ENCODE data around the gene RAB1B.

Gene RAB1B

GRCh38 chr11:66268244-66268951 is at the start of gene RAB1B:
RAB1B (plus strand) TSS chr11:66268639; CDS start chr11:66268680, 41 bp downstream.
- DNase-seq (ENCODE audit: low read depth) = peak; percentile 100

DNA sequence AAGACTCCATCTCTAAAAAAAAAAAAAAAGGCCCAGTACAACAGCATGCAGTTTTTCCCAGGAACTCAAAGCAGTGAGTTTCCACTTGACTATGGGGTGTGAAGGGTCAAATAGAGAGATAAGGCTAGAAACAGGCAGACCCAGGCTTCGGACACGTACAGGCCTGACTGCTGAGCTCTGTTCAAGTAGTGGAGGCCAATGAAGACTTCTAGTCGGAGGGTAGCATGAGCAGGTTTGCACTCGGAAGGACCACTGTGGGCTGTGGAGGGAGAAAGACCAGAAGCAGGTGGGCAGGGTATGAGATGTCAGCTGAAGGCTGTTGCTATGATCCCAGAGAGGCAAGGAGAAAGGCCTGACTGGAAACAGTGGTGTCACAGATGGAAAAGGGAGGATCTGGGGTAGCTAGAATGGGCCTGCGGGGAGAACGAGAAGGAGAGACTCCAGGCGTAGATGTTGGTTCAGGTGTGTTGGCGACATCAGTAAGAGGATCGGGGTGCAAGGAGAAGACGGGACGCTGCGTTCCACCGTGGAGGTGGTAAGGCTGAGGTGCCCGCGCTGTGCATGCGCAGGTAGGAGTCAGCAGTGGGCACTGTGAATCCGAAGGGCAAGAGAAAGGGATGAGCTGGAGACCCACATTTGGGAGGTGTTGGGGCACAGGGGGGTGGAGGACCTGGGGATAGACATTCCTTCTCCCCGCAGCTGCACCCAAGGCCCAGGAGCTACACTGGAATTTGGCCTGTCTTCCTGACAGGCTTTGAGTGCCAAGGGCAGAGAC is 49.4 kb upstream of the RAB1B start:
- DNase-seq (ENCODE audit: low read depth) = no peak

DNA sequence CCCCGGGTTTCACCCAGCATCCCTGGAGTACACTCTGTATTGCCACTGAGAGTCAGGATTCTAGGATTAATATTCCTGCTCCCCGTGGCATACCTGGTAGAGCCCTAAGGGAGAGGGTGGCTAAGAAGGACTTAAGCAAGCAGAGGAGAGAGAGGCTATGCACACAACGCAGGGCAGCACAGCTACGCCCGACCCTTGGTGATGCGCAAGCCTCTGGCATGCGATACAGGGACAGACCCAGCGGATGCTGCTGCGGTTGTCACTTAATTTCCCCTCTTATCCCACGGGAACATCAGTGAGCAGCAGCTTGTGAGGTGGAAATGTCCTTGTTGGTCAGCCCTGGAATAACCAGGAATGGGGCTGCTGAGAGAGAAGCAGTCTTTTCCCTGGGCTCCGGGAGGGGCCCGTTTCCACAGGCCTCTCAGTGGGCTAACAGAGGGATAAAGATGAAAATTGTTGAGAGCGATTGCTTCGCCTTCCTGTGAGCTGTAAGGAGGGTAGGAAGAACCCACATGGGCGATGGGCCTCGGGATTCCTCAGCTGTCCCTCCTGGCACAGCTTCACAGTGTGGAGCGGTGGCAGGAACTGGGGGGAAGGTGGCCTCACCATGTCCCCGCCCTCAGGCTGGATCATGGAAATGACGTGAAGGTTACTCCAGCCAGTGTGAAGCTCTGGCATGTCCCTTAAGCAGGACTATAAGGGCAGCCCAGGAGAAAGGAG is 48.4 kb upstream of the RAB1B start:
- no peak for DNase-seq (ENCODE audit: low read depth)

DNA sequence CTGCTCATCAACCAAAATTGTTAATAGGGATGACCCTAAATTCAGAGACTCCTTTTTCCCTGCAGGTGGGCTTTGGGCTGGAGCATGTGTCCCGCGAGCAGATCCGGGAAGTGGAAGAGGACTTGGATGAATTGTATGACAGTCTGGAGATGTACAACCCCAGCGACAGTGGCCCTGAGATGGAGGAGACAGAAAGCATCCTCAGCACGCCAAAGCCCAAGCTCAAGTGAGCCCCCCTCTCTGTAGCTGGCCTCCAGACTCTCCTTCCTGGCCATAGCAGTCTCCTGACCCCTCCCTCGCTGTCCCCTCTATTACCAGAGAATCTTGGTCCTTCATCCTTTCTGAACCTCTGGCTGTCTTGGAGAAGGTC is 47.9 kb upstream of the RAB1B start:
- DNase-seq (ENCODE audit: low read depth) = no peak

DNA sequence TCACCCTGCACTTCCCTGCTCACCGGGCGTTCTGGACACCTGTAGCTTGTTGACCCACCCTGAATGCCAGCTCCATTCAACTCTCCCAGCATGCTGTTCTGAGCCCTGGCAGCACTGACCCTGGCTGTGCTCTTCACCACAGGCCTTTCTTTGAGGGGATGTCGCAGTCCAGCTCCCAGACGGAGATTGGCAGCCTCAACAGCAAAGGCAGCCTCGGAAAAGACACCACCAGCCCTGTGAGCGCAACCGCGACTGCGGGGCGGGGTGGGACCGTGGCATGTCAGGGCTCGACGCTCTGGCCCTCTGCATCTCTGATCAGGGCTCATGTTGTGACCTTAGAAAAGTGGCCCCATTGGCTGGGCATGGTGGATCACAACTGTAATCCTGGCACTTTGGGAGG is 47.4 kb upstream of the RAB1B start:
- no peak for DNase-seq (ENCODE audit: low read depth)

- DNase-seq (ENCODE audit: low read depth) = peak; percentile 33
These were observed 46.7 kb upstream of the RAB1B start for GRCh38 chr11:66221726-66222236.

GRCh38 chr11:66222358-66223149 is 45.9 kb upstream of the RAB1B start:
- peak; percentile 93 for DNase-seq (ENCODE audit: low read depth)

GRCh38 chr11:66224226-66224855 is 44.1 kb upstream of the RAB1B start:
- DNase-seq (ENCODE audit: low read depth) = no peak

- DNase-seq (ENCODE audit: low read depth) = no peak
These were observed 43.4 kb upstream of the RAB1B start for GRCh38 chr11:66225066-66225465.

DNA sequence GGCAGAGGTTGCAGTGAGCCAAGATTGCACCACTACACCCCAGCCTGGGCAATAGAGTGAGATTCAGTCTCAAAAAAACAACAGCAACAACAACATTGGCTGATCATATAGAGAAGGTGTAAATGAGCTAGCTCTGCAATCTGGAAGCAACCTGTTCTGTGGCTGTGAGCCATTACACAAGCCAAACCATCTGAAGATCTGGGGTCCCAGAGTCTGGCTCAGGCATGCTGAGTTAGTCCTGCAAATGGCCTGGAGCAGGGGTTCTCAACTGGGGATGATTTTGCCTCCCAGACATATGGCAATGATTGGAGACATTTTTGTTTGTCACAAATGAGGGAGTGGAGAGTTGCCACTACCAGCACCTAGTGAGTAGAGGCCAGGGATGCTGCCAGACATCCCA is 42.3 kb upstream of the RAB1B start:
- no peak for DNase-seq (ENCODE audit: low read depth)

- DNase-seq (ENCODE audit: low read depth) = no peak
These were observed 40.7 kb upstream of the RAB1B start for GRCh38 chr11:66227700-66228099.

- no peak for DNase-seq (ENCODE audit: low read depth)
These were observed 39.9 kb upstream of the RAB1B start for GRCh38 chr11:66228521-66228920.

DNA sequence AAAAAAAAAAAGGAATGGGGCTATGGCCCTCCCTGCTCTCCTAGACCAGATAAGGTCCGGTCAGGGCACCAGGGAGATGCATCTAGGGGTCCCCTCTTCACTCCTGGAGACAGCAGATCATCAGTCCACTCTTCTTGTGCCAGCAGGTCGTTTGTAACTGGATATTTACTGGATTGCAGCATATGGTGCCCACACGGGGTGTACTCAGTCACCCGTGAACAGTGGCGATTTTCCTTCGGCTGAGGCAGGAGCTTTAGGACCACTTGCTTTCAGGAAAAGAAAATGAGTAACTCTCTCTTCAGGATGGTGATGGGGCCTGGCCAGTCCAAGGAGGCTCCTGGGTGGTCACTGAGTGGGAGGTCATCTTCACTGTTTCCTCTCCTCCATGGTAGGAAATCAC is 38.3 kb upstream of the RAB1B start:
- no peak for DNase-seq (ENCODE audit: low read depth)

- no peak for DNase-seq (ENCODE audit: low read depth)
These were observed 37.5 kb upstream of the RAB1B start for GRCh38 chr11:66230978-66231377.

- DNase-seq (ENCODE audit: low read depth) = no peak
These were observed 36.9 kb upstream of the RAB1B start for GRCh38 chr11:66231561-66231960.

DNA sequence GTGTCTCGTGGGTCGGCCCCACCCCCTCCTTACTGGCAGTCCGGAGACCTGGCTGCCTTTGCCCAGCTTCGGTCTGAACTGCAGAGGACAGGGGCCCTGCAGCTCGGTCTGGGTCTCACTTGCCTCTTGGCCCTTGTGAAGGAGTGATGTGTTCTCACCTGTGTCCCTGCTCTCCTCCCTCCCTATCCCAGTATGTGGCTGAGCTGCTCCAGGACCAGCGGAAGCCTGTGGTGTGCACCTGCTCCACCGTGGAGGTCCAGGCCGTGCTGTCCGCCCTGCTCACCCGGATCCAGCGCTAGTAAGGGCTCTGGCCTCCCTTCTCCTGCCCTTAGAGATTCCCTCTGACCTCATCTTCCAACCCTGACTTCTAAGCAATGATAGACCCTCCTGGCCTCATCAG is 35.7 kb upstream of the RAB1B start:
- DNase-seq (ENCODE audit: low read depth) = no peak

DNA sequence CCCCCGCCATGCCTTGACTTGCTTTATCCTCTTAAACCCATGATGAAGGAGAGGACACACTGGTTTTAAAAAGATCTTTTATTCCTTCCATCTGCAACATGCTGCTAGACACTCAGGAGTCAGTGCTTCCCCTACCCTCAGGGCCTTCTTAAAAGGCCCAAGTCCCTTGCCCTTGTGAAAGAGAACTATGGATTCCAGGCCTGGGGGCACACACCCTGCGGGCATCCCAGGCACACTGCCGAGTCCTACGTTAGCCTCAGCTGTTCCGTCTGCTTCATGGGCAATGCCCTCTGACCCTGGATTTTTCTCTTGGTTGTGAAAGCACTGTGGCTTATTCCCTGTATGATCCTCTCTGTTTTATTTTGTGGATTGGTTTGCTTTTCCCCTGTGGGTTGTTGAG is 35.1 kb upstream of the RAB1B start:
- DNase-seq (ENCODE audit: low read depth) = no peak

DNA sequence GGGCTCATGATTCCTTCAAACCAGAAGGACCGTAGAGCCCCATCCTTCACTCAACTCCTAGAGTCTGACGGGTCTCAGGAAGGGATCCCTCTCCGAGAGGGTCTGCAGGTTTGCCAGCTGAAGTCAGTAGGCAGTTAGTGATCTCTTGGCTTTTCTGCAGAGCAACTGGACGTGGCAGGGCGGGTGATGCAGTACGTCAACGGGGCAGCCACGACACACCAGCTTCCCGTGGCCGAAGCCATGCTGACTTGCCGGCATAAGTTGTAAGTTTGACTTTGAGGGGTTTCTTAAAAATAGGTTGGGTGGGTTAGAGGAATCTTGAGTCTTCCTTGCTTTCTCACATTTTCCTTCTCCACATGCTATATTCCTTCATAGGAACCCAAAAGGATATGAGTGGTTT is 33.3 kb upstream of the RAB1B start:
- no peak for DNase-seq (ENCODE audit: low read depth)

GRCh38 chr11:66237867-66238266 is 30.6 kb upstream of the RAB1B start:
- no peak for DNase-seq (ENCODE audit: low read depth)

GRCh38 chr11:66238786-66239413 is 29.5 kb upstream of the RAB1B start:
- no peak for DNase-seq (ENCODE audit: low read depth)

DNA sequence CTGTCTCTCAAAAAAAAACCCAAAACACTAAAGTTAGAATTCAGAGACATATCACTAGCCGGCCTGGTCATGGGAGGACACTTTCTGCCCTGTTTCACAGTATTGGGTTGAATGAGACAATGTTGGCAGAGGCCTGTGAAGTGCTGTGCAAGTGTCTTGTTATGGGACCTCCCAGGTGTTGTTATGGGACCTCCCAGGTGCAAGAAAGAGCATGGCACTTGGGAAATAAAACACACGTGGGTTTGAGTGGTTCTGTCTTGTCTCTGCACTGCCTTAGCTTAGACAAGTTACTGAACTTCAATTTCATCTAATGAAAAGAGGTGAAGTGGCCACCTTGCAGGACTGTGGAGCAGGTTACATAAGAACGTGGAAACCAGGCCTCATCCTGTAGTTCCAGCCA is 28.9 kb upstream of the RAB1B start:
- no peak for DNase-seq (ENCODE audit: low read depth)
